Measurements from ENCODE around the gene COQ6.
"Not testable (repeated sequence)": the region's sequence is repeated elsewhere in the genome, so short reads cannot be mapped to it uniquely, and the experiment has no call there.

COQ6 gene

GRCh38 chr14:73973497-73973896, 23.4 kb downstream of the COQ6 start:
- DNase-seq (ENCODE audit: low read depth): no peak
- H3K4me3 ChIP-seq (ENCODE audit: control insufficient read depth, low read depth, low read length): no peak overlapping the region
- TF ChIP-seq, protein P1, sequence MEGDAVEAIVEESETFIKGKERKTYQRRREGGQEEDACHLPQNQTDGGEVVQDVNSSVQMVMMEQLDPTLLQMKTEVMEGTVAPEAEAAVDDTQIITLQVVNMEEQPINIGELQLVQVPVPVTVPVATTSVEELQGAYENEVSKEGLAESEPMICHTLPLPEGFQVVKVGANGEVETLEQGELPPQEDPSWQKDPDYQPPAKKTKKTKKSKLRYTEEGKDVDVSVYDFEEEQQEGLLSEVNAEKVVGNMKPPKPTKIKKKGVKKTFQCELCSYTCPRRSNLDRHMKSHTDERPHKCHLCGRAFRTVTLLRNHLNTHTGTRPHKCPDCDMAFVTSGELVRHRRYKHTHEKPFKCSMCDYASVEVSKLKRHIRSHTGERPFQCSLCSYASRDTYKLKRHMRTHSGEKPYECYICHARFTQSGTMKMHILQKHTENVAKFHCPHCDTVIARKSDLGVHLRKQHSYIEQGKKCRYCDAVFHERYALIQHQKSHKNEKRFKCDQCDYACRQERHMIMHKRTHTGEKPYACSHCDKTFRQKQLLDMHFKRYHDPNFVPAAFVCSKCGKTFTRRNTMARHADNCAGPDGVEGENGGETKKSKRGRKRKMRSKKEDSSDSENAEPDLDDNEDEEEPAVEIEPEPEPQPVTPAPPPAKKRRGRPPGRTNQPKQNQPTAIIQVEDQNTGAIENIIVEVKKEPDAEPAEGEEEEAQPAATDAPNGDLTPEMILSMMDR (conservative IDR thresholded peaks at IDR 0.05; ENCODE audit: control insufficient read depth, insufficient read depth, low read depth, low read length): no peak

DNA sequence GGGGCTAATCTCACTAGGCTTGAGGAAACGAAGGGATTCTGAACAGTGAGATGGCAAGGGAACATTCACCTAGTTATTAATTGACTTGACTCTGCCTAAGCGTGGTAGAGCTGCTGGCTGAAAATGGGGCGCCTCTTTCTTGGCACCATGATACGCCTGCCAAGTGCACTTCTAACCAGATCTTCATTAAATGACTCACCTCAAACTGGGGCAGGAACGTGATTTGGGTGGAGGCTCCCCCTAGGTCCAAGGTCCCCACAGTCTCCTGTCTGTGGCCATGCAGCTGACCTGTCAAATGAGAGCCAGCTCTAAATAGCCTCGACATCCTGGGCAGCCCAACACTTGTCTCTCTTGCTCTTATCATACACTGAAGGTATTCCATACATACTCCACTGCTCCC, 26.0 kb downstream of the COQ6 start:
- no peak overlapping the region for H3K4me3 ChIP-seq (ENCODE audit: control insufficient read depth, low read depth, low read length)
- no peak for DNase-seq (ENCODE audit: low read depth)
- TF ChIP-seq, protein P1 (conservative IDR thresholded peaks at IDR 0.05; ENCODE audit: control insufficient read depth, insufficient read depth, low read depth, low read length): no peak

- TF ChIP-seq, protein P1 (conservative IDR thresholded peaks at IDR 0.05; ENCODE audit: control insufficient read depth, insufficient read depth, low read depth, low read length): no peak
- DNase-seq (ENCODE audit: low read depth): no peak
- no peak overlapping the region for H3K4me3 ChIP-seq (ENCODE audit: control insufficient read depth, low read depth, low read length)
Measured at GRCh38 chr14:73977896-73978295, 27.8 kb downstream of the COQ6 start.

DNA sequence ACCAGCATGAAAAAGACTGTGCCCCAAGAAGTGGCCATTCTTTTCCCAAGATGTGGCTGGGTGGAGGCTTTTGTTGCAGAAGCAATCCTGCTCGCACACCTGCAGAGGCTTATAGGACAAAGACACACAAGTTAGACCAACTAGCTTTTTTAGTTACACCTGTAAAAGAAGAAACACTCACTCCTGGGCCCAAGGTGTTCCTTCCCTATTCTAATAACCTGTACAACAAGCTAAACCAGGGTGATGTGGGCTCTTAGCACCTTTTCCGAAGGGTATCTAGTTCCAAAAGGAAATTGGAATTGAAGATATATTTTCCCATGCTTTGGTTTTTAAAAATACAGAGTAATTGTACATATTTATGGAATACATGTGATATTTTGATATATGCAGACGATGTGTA, 38.0 kb downstream of the COQ6 start:
- DNase-seq (ENCODE audit: low read depth): no peak
- H3K4me3 ChIP-seq (ENCODE audit: control insufficient read depth, low read depth, low read length): no peak overlapping the region
- TF ChIP-seq, protein P1 (conservative IDR thresholded peaks at IDR 0.05; ENCODE audit: control insufficient read depth, insufficient read depth, low read depth, low read length): no peak

GRCh38 chr14:73988656-73989055, 38.6 kb downstream of the COQ6 start:
- not testable (repeated sequence) for DNase-seq (ENCODE audit: low read depth); H3K4me3 ChIP-seq (ENCODE audit: control insufficient read depth, low read depth, low read length)

- no peak overlapping the region for H3K4me3 ChIP-seq (ENCODE audit: control insufficient read depth, low read depth, low read length)
- TF ChIP-seq, protein P1 (conservative IDR thresholded peaks at IDR 0.05; ENCODE audit: control insufficient read depth, insufficient read depth, low read depth, low read length): no peak
- DNase-seq (ENCODE audit: low read depth): no peak
Measured at GRCh38 chr14:73991092-73991491, 41.0 kb downstream of the COQ6 start.

DNA sequence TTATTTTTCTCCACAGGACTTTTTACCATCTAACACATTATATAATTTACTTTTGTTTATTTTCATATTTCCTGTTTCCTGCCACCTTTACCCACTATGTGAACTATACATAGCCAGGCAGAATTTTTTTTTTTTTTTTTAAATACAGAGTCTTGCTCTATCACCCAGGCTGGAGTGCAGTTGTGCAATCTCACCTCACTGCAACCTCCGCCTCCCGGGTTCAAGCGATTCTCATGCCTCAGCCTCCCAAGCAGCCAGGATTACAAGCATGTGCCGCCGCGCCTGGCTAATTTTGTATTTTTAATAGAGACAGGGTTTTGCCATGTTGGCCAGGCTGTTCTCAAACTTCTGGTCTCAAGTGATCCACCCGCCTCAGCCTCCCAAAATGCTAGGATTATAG, 44.8 kb downstream of the COQ6 start:
- H3K4me3 ChIP-seq (ENCODE audit: control insufficient read depth, low read depth, low read length); DNase-seq (ENCODE audit: low read depth): not testable (repeated sequence)

- no peak overlapping the region for H3K4me3 ChIP-seq (ENCODE audit: control insufficient read depth, low read depth, low read length)
- TF ChIP-seq, protein P1 (conservative IDR thresholded peaks at IDR 0.05; ENCODE audit: control insufficient read depth, insufficient read depth, low read depth, low read length): no peak
Measured at GRCh38 chr14:73995977-73996378, 45.9 kb downstream of the COQ6 start.

More at GRCh38 chr14:73995977-73996378, 45.9 kb downstream of the COQ6 start:
- no peak for DNase-seq (ENCODE audit: low read depth)
